H1 (cell line): ENCODE measurements around the gene PLXNB3. TPM values are rescaled to one million over a fixed set of nuclear protein-coding genes. Genes with fewer than 3 reads are reported as not detected.

Source experiments
- CTCF ChIA-PET: fragments of 300-600 bp; sonication (Branson Sonifier 250); formaldehyde crosslinking; loops from one replicate; lab custom pipeline; 2021; ENCODE audit not compliant: partially characterized antibody; lab: Charles Lee
- POLR2A ChIA-PET: fragments of 300-600 bp; sonication (Branson Sonifier 250); formaldehyde crosslinking; loops from one replicate; lab custom pipeline; 2021; ENCODE audit warnings: inconsistent platforms; ENCODE audit not compliant: partially characterized antibody; lab: Charles Lee
- DNase-seq, 2 experiments: peaks; one replicate each; pipeline versions ENCODE4 v3.0.0 to v3.0.0-alpha.2; 2010 to 2022; ENCODE audit warnings: low spot score in 2 of 2, low read depth in 1 of 2, mixed read lengths in 1 of 2
- FAIRE-seq: peaks from 2 replicates; lab custom pipeline; 2011; peaks lifted over from hg19 to GRCh38; lab: Jason Lieb, UNC
- H2AFZ ChIP-seq: 2 replicates; pipeline ENCODE4 v1.8.1; 2012; ENCODE audit warnings: low read length, inconsistent platforms
- H2AK5ac ChIP-seq: 2 replicates; pipeline ENCODE4 v1.6.1; 2013; ENCODE audit warnings: low read depth, low read length
- H2BK120ac ChIP-seq: replicated peaks from 2 replicates; pipeline ENCODE3; 2013; ENCODE audit warnings: low read depth, low read length, inconsistent platforms
- H2BK12ac ChIP-seq: 2 replicates; pipeline ENCODE4 v1.6.1; 2013; ENCODE audit warnings: low read depth, low read length
- H2BK15ac ChIP-seq: 2 replicates; pipeline ENCODE4 v1.6.1; 2013; ENCODE audit warnings: low read length
- H2BK20ac ChIP-seq: 2 replicates; pipeline ENCODE4 v1.6.1; 2013; ENCODE audit warnings: low read length
- H2BK5ac ChIP-seq: 2 replicates; pipeline ENCODE4 v1.6.1; 2013; ENCODE audit warnings: low read depth, low read length
- H3K14ac ChIP-seq: 2 replicates; pipeline ENCODE4 v1.6.1; 2013; ENCODE audit warnings: inconsistent platforms; ENCODE audit not compliant: insufficient read length
- H3K18ac ChIP-seq: 2 replicates; pipeline ENCODE4 v1.6.1; 2013; ENCODE audit warnings: low read length; ENCODE audit errors: extremely low read depth
- H3K23ac ChIP-seq: 2 replicates; pipeline ENCODE4 v1.6.1; 2013; ENCODE audit warnings: inconsistent platforms; ENCODE audit not compliant: insufficient read length
- H3K23me2 ChIP-seq: 2 replicates; pipeline ENCODE4 v1.6.1; 2013; ENCODE audit warnings: low read depth, low read length
- H3K27ac ChIP-seq: 2 replicates; pipeline ENCODE4 v1.6.1; 2011; ENCODE audit warnings: low read depth, low read length, inconsistent platforms
- H3K27me3 ChIP-seq, 4 experiments: replicated peaks in 1 of 4; 1 replicate in 1 of 4; 2 replicates in 3 of 4; pipeline versions ENCODE4 v1.6.1 to v1.8.1; 2011 to 2013; ENCODE audit warnings: low read length in 3 of 4, mild to moderate bottlenecking in 3 of 4, inconsistent platforms in 2 of 4, mixed read lengths in 2 of 4, moderate library complexity in 1 of 4; ENCODE audit not compliant: control insufficient read depth in 3 of 4, insufficient read depth in 3 of 4; ENCODE audit errors: extremely low read depth in 1 of 4
- H3K36me3 ChIP-seq, 4 experiments: 2 replicates each; pipeline versions ENCODE4 v1.6.1 to v1.8.1; 2011 to 2013; ENCODE audit warnings: mild to moderate bottlenecking in 4 of 4, low read length in 3 of 4, moderate library complexity in 2 of 4, control low read depth in 1 of 4, inconsistent platforms in 1 of 4; ENCODE audit not compliant: insufficient read depth in 4 of 4, control insufficient read depth in 2 of 4
- H3K4ac ChIP-seq: replicated peaks from 2 replicates; pipeline ENCODE3; 2013; ENCODE audit warnings: low read length, low read depth, mixed read lengths, inconsistent platforms; ENCODE audit not compliant: insufficient read length
- H3K4me1 ChIP-seq, 4 experiments: replicated peaks in 1 of 4; 1 replicate in 1 of 4; 2 replicates in 3 of 4; pipeline versions ENCODE4 v1.6.1 to v1.8.1; 2011 to 2013; ENCODE audit warnings: low read length in 3 of 4, inconsistent platforms in 2 of 4, mixed read lengths in 1 of 4; ENCODE audit not compliant: insufficient read depth in 4 of 4, control insufficient read depth in 3 of 4
- H3K4me2 ChIP-seq, 2 experiments: 2 replicates each; pipeline versions ENCODE4 v1.6.1 to v1.8.1; 2011 to 2013; ENCODE audit warnings: low read depth in 2 of 2, low read length in 2 of 2, control low read depth in 1 of 2, inconsistent platforms in 1 of 2, mild to moderate bottlenecking in 1 of 2; ENCODE audit not compliant: insufficient read depth in 1 of 2
- H3K4me3 ChIP-seq, 4 experiments: fragments of 200-600, 300-600 bp in 1 of 4; sonication (generic), shearing (Covaris generic), sonication (Bioruptor Twin) in 1 of 4; 2 replicates each; pipeline versions ENCODE4 v1.5.1 to v1.8.1; 2011 to 2016; ENCODE audit warnings: low read length in 4 of 4, low read depth in 3 of 4, control low read depth in 2 of 4, inconsistent platforms in 2 of 4, mild to moderate bottlenecking in 2 of 4, mixed read lengths in 1 of 4, moderate library complexity in 1 of 4; ENCODE audit not compliant: insufficient read depth in 2 of 4; ENCODE audit errors: extremely low read depth in 1 of 4
- H3K56ac ChIP-seq: replicated peaks from 2 replicates; pipeline ENCODE3; 2013; ENCODE audit warnings: low read depth, mild to moderate bottlenecking, mixed read lengths, low read length, inconsistent platforms; ENCODE audit not compliant: insufficient read length
- H3K79me1 ChIP-seq: 2 replicates; pipeline ENCODE4 v1.6.1; 2013; ENCODE audit warnings: low read depth, low read length, control low read depth
- H3K79me2 ChIP-seq, 2 experiments: 2 replicates each; pipeline versions ENCODE4 v1.6.1 to v1.8.1; 2012 to 2013; ENCODE audit warnings: low read length in 2 of 2, mild to moderate bottlenecking in 2 of 2, inconsistent platforms in 1 of 2; ENCODE audit not compliant: insufficient read depth in 2 of 2, control insufficient read depth in 1 of 2
- H3K9ac ChIP-seq, 4 experiments: replicated peaks in 1 of 4; 1 replicate in 1 of 4; 2 replicates in 3 of 4; pipeline versions ENCODE4 v1.6.1 to v1.8.1; 2011 to 2013; ENCODE audit warnings: low read depth in 3 of 4, low read length in 3 of 4, control low read depth in 2 of 4, mild to moderate bottlenecking in 2 of 4, moderate library complexity in 2 of 4, inconsistent platforms in 1 of 4; ENCODE audit errors: extremely low read depth in 1 of 4
- H3K9me3 ChIP-seq, 2 experiments: 2 replicates each; pipeline versions ENCODE4 v1.6.1 to v1.8.1; 2012 to 2013; ENCODE audit warnings: mild to moderate bottlenecking in 2 of 2, moderate library complexity in 2 of 2, control low read depth in 1 of 2, inconsistent platforms in 1 of 2, low read depth in 1 of 2, low read length in 1 of 2, mixed read lengths in 1 of 2; ENCODE audit not compliant: insufficient read depth in 2 of 2
- H4K20me1 ChIP-seq, 2 experiments: replicated peaks in 1 of 2; 2 replicates each; pipeline versions ENCODE3 to v1.8.1; 2011 to 2013; ENCODE audit warnings: inconsistent platforms in 2 of 2, low read length in 2 of 2, mild to moderate bottlenecking in 1 of 2; ENCODE audit not compliant: insufficient read depth in 2 of 2, control insufficient read depth in 1 of 2
- H4K5ac ChIP-seq: 2 replicates; pipeline ENCODE4 v1.6.1; 2013; ENCODE audit warnings: low read length, low read depth, mixed read lengths, inconsistent platforms; ENCODE audit not compliant: insufficient read length
- H4K8ac ChIP-seq: 2 replicates; pipeline ENCODE4 v1.8.0; 2013; ENCODE audit warnings: mild to moderate bottlenecking, moderate library complexity, low read length, inconsistent platforms; ENCODE audit not compliant: insufficient read depth; ENCODE audit errors: extremely low read depth
- H4K91ac ChIP-seq: replicated peaks from 2 replicates; pipeline ENCODE3; 2013; ENCODE audit warnings: low read length, mixed read lengths, inconsistent platforms; ENCODE audit not compliant: insufficient read length
- CBX8 ChIP-seq: fragments of 300-800, 300-1000 bp; sonication (generic); IDR thresholded peaks from 2 replicates; pipeline ENCODE4 v1.7.1; 2016; ENCODE audit warnings: low read depth, low read length, borderline replicate concordance
- CHD1 ChIP-seq: IDR thresholded peaks from 2 replicates; pipeline ENCODE4 v1.6.1; 2012; ENCODE audit warnings: low read depth, low read length, improper control_type of control experiment
- GTF2F1 ChIP-seq: IDR thresholded peaks from 2 replicates; pipeline ENCODE4 v1.6.1; 2012; ENCODE audit warnings: low read depth, low read length, improper control_type of control experiment, borderline replicate concordance
- HDAC6 ChIP-seq: IDR thresholded peaks from one replicate; pipeline ENCODE4 v1.7.1; 2012; ENCODE audit warnings: low read depth, mild to moderate bottlenecking, inconsistent platforms, low read length, moderate library complexity
- KDM1A ChIP-seq: fragments of 200-600, 300-600 bp; sonication (generic); IDR thresholded peaks from 2 replicates; pipeline ENCODE4 v1.7.1; 2016; ENCODE audit warnings: mild to moderate bottlenecking, low read length, borderline replicate concordance
- KDM5A ChIP-seq: fragments of 200-600 bp; IDR thresholded peaks from 2 replicates; pipeline ENCODE4 v1.7.1; 2012; ENCODE audit warnings: mild to moderate bottlenecking, low read length, inconsistent platforms, mixed read lengths
- SIN3A ChIP-seq, 2 experiments: IDR thresholded peaks in 1 of 2; conservative IDR thresholded peaks in 1 of 2; 2 replicates each; pipeline ENCODE4 v1.6.1; 2011 to 2012; ENCODE audit warnings: low read length in 2 of 2, improper control_type of control experiment in 1 of 2, low read depth in 1 of 2, mild to moderate bottlenecking in 1 of 2
- SIX5 ChIP-seq: IDR thresholded peaks from 2 replicates; pipeline ENCODE4 v1.6.1; 2011; ENCODE audit warnings: mild to moderate bottlenecking, low read depth, low read length
- SUZ12 ChIP-seq: fragments of 200-600 bp; sonication (generic); IDR thresholded peaks from 2 replicates; pipeline ENCODE4 v1.6.1; 2012; ENCODE audit warnings: mild to moderate bottlenecking, inconsistent platforms, low read length, moderate library complexity, mixed read lengths
- YY1 ChIP-seq: IDR thresholded peaks from 2 replicates; pipeline ENCODE4 v1.6.1; 2011; ENCODE audit warnings: low read depth, mild to moderate bottlenecking, low read length
- WGBS, 2 experiments: shearing (Covaris generic) in 1 of 2; methylation state at CpG; one replicate each; pipeline versions ENCODE4 v1.1.6 to v1.1.7; 2013 to 2015; ENCODE audit warnings: low lambda C conversion rate in 2 of 2, mixed read lengths in 2 of 2, inconsistent platforms in 1 of 2, low coverage in 1 of 2, missing lambda C conversion rate in 1 of 2; ENCODE audit not compliant: insufficient replicate concordance in 2 of 2, insufficient coverage in 1 of 2, insufficient read length in 1 of 2; ENCODE audit errors: extremely low coverage in 1 of 2, missing lambda C conversion rate in 1 of 2; 5-methylcytosine and 5-hydroxymethylcytosine counted together
- polyA plus RNA-seq, 7 experiments: library from polyadenylated mRNA; depleted of rRNA in 3 of 7; stranded (reverse) in 5 of 7; unstranded in 2 of 7; fragments of >200 nt in 5 of 7; fragments of 200-250 nt in 2 of 7; gene quantifications; 1 replicate in 5 of 7; 2 replicates in 1 of 7; 4 replicates in 1 of 7; pipeline versions ENCODE4 v1.2.1 to v1.2.3, GENCODE V29; 2011 to 2013; ENCODE audit warnings: missing spikeins in 2 of 7, mixed read lengths in 2 of 7
- total RNA-seq: library from RNA; stranded (reverse); fragmentation: NEBNext Ultra II Directional; extraction: Animal tissue kit (Norgen Biotek cat#: 25700); gene quantifications from 2 replicates; pipeline ENCODE4 v1.2.1, GENCODE V29; 2021
- TF ChIP-seq, protein P1 (sequence below): IDR thresholded peaks from 2 replicates; pipeline ENCODE4 v1.6.1; 2012; ENCODE audit warnings: inconsistent platforms

The PLXNB3 gene
- total and polyA plus RNA-seq, 2 of the 8 experiments (the other 6 are each of a cell fraction or from before 2014, with no cell fraction given) = 1.2 to 2.7 TPM

DNA sequence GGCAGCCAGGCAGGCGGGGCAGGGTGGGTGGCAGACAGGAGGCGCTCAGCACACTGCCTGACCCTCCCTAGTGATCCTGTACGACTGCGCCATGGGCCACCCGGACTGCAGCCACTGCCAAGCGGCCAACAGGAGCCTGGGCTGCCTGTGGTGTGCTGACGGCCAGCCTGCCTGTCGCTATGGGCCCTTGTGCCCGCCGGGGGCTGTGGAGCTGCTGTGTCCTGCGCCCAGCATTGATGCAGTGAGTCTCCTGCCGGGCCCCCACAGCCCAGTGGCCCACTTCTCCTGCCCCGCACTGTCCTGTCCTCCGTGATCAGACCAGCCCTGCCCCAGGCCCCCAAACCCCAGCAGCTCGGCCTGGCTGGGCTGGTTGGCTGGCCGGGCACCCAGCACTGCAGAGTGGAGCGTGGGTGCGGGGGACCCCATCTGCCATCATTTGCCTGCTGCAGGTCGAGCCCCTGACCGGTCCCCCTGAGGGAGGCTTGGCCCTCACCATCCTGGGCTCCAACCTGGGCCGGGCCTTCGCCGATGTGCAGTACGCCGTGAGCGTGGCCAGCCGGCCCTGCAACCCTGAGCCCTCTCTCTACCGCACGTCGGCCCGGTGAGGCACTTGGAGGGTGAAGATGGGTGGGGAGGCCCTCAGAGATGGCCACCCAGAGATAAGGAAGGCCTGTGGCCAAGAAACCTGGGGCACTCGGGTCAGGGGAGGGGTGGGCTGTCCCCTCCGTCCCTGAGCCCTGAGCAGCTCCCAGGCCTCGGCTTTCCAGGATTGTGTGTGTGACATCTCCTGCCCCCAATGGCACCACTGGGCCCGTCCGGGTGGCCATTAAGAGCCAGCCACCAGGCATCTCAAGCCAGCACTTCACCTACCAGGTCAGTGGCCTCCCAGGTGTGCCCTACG, 7.6 kb downstream of the PLXNB3 start:
- Histone ChIP-seq H3K18ac (no peak overlapping the region), H3K23me2 (no peaks in the 10 kb centered on the region), H4K91ac (no peak overlapping the region), H3K9ac (no peak overlapping the region), H2BK5ac (no peak overlapping the region), H2BK15ac (no peak overlapping the region), H3K27ac (no peak overlapping the region), H2AFZ (no peak overlapping the region), H2BK12ac (no peak overlapping the region), H3K36me3 (no peaks in the 10 kb centered on the region), H4K8ac (no peak overlapping the region; the same call in 1 of the 2 replicates), H2BK120ac (no peak overlapping the region), H3K27me3 (no peaks in the 10 kb centered on the region), H3K4me1 (no peaks in the 10 kb centered on the region; a peak in 1 of 7 replicates), H4K20me1 (no peaks in the 10 kb centered on the region), H3K79me1 (no peaks in the 10 kb centered on the region), H3K4me2 (no peak overlapping the region), H3K4me3 (no peak overlapping the region), H2AK5ac (no peak overlapping the region), H3K4ac (no peak overlapping the region), H3K9me3 (no peaks in the 10 kb centered on the region), H3K23ac (no peak overlapping the region), H3K14ac (no peak overlapping the region), H3K79me2 (no peaks in the 10 kb centered on the region), H3K56ac (no peak overlapping the region), H2BK20ac (no peak overlapping the region), H4K5ac (no peak overlapping the region)
- no peak for FAIRE-seq
- ChIA-PET CTCF (interaction anchor here (0.9 to 1.7 kb wide), 3 partner anchors 9 to 14 kb away, joined by 3 to 4 read pairs (median 3); partner anchors contain the start of gene SRPK3), POLR2A (interaction anchor here (1.0 to 1.6 kb wide), 3 partner anchors 21 to 163 kb away, joined by 3 to 4 read pairs (median 3); partner anchors contain the start of gene NAA10)
- DNase-seq = no peak
- WGBS, 2 experiments = 95% methylated on average over 11 of the region's 37 CpGs; no CpG with 5 or more reads in 1 of the 2 experiments
- no peak for TF ChIP-seq SIX5
- no peak for TF ChIP-seq SIN3A (conservative IDR thresholded peaks at IDR 0.05 in 1 of 2, IDR thresholded peaks at IDR 0.05 in 1 of 2; ENCODE audit: low read depth in 1 of 2, low read length in 2 of 2)
- TF ChIP-seq CHD1 = no peak
- no peak for TF ChIP-seq KDM1A
- no peak for TF ChIP-seq CBX8
- TF ChIP-seq GTF2F1 = no peak
- TF ChIP-seq KDM5A = no peak
- TF ChIP-seq SUZ12 = no peak
- no peak for TF ChIP-seq YY1
- no peak for TF ChIP-seq HDAC6
- TF ChIP-seq, protein P1, sequence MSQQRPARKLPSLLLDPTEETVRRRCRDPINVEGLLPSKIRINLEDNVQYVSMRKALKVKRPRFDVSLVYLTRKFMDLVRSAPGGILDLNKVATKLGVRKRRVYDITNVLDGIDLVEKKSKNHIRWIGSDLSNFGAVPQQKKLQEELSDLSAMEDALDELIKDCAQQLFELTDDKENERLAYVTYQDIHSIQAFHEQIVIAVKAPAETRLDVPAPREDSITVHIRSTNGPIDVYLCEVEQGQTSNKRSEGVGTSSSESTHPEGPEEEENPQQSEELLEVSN = no peak
